ENCODE data around the gene MACROH2A2. TPM values are rescaled to one million over a fixed set of nuclear protein-coding genes. Genes with fewer than 3 reads are reported as not detected.

Gene MACROH2A2
- total and polyA plus RNA-seq, 2 of the 13 experiments (the other 11 are each of a cell fraction or from before 2014, with no cell fraction given): 9.8 to 43.1 TPM

GRCh38 chr10:70121281-70121949, 68.8 kb downstream of the MACROH2A2 start:
- Histone ChIP-seq H3K79me2 (ENCODE audit: insufficient read depth, low read length) (peaks cover 6% of the 10 kb centered on the region), H3K4me3 (replicated peaks in 1 of 3; ENCODE audit: insufficient read depth in 1 of 3, low read depth in 2 of 3, low read length in 3 of 3) (no peak overlapping the region), H3K9ac (ENCODE audit: insufficient read depth, low read depth, low read length) (no peak overlapping the region), H3K9me3 (ENCODE audit: low read length) (no peaks in the 10 kb centered on the region), H3K27ac (ENCODE audit: extremely low read length, insufficient read depth, low read length) (no peak overlapping the region), H3K27me3 (ENCODE audit: control insufficient read depth in 1 of 2, insufficient read depth in 2 of 2, low read length in 2 of 2) (no peaks in the 10 kb centered on the region), H3K36me3 (replicated peaks in 1 of 2; ENCODE audit: control insufficient read depth in 1 of 2, insufficient read depth in 2 of 2, low read length in 2 of 2) (peaks cover 23 to 63% of the 10 kb centered on the region in 2 experiments), H3K4me2 (ENCODE audit: low read depth, low read length) (no peak overlapping the region), H3K4me1 (ENCODE audit: insufficient read depth, low read length) (no peaks in the 10 kb centered on the region), H2AFZ (ENCODE audit: low read length) (no peak overlapping the region), H4K20me1 (ENCODE audit: insufficient read depth, low read length) (0 out of 2 replicates have a peak, but pooled peaks cover 2% of the 10 kb centered on the region)
- in situ Hi-C loops (cut with HindIII; ENCODE audit: extremely low pct_ligation_motif_present, low pct_unique_long_range_greater_than_20kb): no loop called here
- no TSS peak for BruUV-seq (replicated peaks)
- FAIRE-seq (no peak), ATAC-seq (no peak), DNase-seq (ENCODE audit: low spot score) (no peak)
- ChIA-PET POLR2A (interaction anchor here (1.3 kb wide), 1 partner anchor 12 kb away, joined by 5 read pairs; no protein-coding TSS in a partner anchor), CTCF (ENCODE audit: low intra/inter-chr PET ratio, low total read pairs) (no interaction called here)
- TF ChIP-seq ZBTB20 (CRISPR knock-in tag; IDR thresholded peaks at IDR 0.05; ENCODE audit: borderline replicate concordance, low read depth) (no peak), ZNF678 (CRISPR knock-in tag; IDR thresholded peaks at IDR 0.05) (no peak), ETV5 (CRISPR knock-in tag; IDR thresholded peaks at IDR 0.05; ENCODE audit: borderline replicate concordance) (no peak), BCL6 (CRISPR knock-in tag; IDR thresholded peaks at IDR 0.05) (no peak), GTF2F1 (IDR thresholded peaks at IDR 0.05; ENCODE audit: low read length) (no peak), ZNF552 (CRISPR knock-in tag; IDR thresholded peaks at IDR 0.05; ENCODE audit: borderline replicate concordance) (no peak), ZNF709 (CRISPR knock-in tag; IDR thresholded peaks at IDR 0.05) (no peak), ATAD3A (CRISPR knock-in tag; IDR thresholded peaks at IDR 0.05) (no peak), NFATC3 (CRISPR knock-in tag; IDR thresholded peaks at IDR 0.05) (no peak), PHF20 (CRISPR knock-in tag; IDR thresholded peaks at IDR 0.05) (no peak), GMEB2 (CRISPR knock-in tag; IDR thresholded peaks at IDR 0.05; ENCODE audit: low read depth) (no peak), ARNT2 (CRISPR knock-in tag; IDR thresholded peaks at IDR 0.05; ENCODE audit: low read depth) (no peak), ZNF253 (CRISPR knock-in tag; IDR thresholded peaks at IDR 0.05; ENCODE audit: borderline replicate concordance) (no peak), ARID2 (CRISPR knock-in tag; IDR thresholded peaks at IDR 0.05; ENCODE audit: borderline replicate concordance) (no peak), ZMYM3 (CRISPR knock-in tag; IDR thresholded peaks at IDR 0.05) (no peak), ATRX (CRISPR knock-in tag; IDR thresholded peaks at IDR 0.05; ENCODE audit: borderline replicate concordance) (no peak), RXRB (CRISPR knock-in tag; IDR thresholded peaks at IDR 0.05; ENCODE audit: borderline replicate concordance) (no peak)
- TF ChIP-seq, protein P1, sequence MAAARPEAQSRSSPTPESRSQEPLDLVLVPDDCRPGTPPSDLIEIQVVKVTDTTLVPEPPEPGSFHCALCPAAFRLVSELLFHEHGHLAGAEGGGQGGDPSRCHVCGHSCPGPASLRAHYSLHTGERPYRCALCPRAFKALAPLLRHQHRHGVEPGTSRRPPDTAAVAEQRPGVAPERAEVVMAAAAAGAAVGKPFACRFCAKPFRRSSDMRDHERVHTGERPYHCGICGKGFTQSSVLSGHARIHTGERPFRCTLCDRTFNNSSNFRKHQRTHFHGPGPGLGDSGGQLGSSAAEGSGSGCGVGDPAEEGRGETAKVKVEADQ (CRISPR knock-in tag; IDR thresholded peaks at IDR 0.05; ENCODE audit: borderline replicate concordance): no peak
- TF ChIP-seq, protein P2, sequence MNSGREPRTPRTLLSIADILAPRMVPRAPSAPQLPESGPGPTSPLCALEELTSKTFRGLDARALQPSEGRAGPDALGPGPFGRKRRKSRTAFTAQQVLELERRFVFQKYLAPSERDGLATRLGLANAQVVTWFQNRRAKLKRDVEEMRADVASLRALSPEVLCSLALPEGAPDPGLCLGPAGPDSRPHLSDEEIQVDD (CRISPR knock-in tag; IDR thresholded peaks at IDR 0.05; ENCODE audit: borderline replicate concordance): no peak
- WGBS (ENCODE audit: low lambda C conversion rate): 96% methylated on average over 11 of the region's 11 CpGs
- intact Hi-C loops (cut with micrococcal nuclease; ENCODE audit: unreplicated experiment): no loop called here
